WTC11 (cell line): ENCODE measurements around the gene SLC5A5. TPM values are rescaled to one million over a fixed set of nuclear protein-coding genes. Genes with fewer than 3 reads are reported as not detected.

Experiments
- ATAC-seq: fragments of 200-7000 bp; cut with Tn5 transposase; 2 replicates; pipeline ENCODE4 v1.10.0; 2021; ENCODE audit warnings: mild to moderate bottlenecking, moderate library complexity
- CTCF ChIA-PET: fragments of 300-600 bp; sonication (Branson Sonifier 250); formaldehyde crosslinking; loops from one replicate; lab custom pipeline; 2021; ENCODE audit warnings: antibody characterized with exemption; lab: Charles Lee
- POLR2A ChIA-PET: fragments of 350-600 bp; sonication (Branson Sonifier 250); formaldehyde crosslinking; loops from one replicate; lab custom pipeline; 2021; ENCODE audit warnings: antibody characterized with exemption; lab: Charles Lee
- DNase-seq: peaks from one replicate; pipeline ENCODE4 v3.0.0; 2021; ENCODE audit warnings: low spot score
- H3K27ac Mint-ChIP-seq: 2 replicates; pipeline ENCODE4 v1.8.0; 2021; ENCODE audit warnings: mixed read lengths
- H3K27me3 Mint-ChIP-seq: 2 replicates; pipeline ENCODE4 v1.8.0; 2021; ENCODE audit warnings: low read depth, mild to moderate bottlenecking, moderate library complexity, mixed read lengths
- H3K36me3 Mint-ChIP-seq: 2 replicates; pipeline ENCODE4 v1.8.0; 2021; ENCODE audit warnings: mixed read lengths
- H3K4me1 Mint-ChIP-seq: 2 replicates; pipeline ENCODE4 v1.8.0; 2022; ENCODE audit warnings: mixed read lengths
- H3K4me3 Mint-ChIP-seq: 2 replicates; pipeline ENCODE4 v1.8.0; 2021; ENCODE audit warnings: mild to moderate bottlenecking, moderate library complexity, mixed read lengths
- H3K9me3 Mint-ChIP-seq: 2 replicates; pipeline ENCODE4 v1.8.0; 2021; ENCODE audit warnings: mixed read lengths
- ATF2 ChIP-seq: sonication (generic); formaldehyde crosslinking; IDR thresholded peaks from 2 replicates; pipeline ENCODE4 v1.8.1; 2022; ENCODE audit warnings: low read depth, missing genetic modification reagents, borderline replicate concordance
- CTCF ChIP-seq: fragments of 200-600 bp; IDR thresholded peaks from 2 replicates; pipeline ENCODE4 v1.8.0; 2022; ENCODE audit warnings: antibody characterized with exemption
- E2F1 ChIP-seq: sonication (generic); formaldehyde crosslinking; IDR thresholded peaks from 2 replicates; pipeline ENCODE4 v1.8.0; 2022; ENCODE audit warnings: mild to moderate bottlenecking, missing genetic modification reagents
- E2F4 ChIP-seq: sonication (generic); formaldehyde crosslinking; IDR thresholded peaks from 2 replicates; pipeline ENCODE4 v1.8.1; 2022; ENCODE audit warnings: low read depth, mild to moderate bottlenecking, moderate library complexity, missing genetic modification reagents, borderline replicate concordance
- FOXP4 ChIP-seq: sonication (generic); formaldehyde crosslinking; IDR thresholded peaks from 2 replicates; pipeline ENCODE4 v1.8.0; 2022; ENCODE audit warnings: mild to moderate bottlenecking, missing genetic modification reagents
- HMGXB4 ChIP-seq: sonication (generic); formaldehyde crosslinking; IDR thresholded peaks from 2 replicates; pipeline ENCODE4 v1.8.1; 2023; ENCODE audit warnings: mild to moderate bottlenecking, moderate library complexity, missing genetic modification reagents
- JUN ChIP-seq: sonication (generic); formaldehyde crosslinking; IDR thresholded peaks from 2 replicates; pipeline ENCODE4 v1.8.0; 2023; ENCODE audit warnings: mild to moderate bottlenecking, missing genetic modification reagents
- PREB ChIP-seq: sonication (generic); formaldehyde crosslinking; IDR thresholded peaks from 2 replicates; pipeline ENCODE4 v1.8.1; 2022; ENCODE audit warnings: mild to moderate bottlenecking, missing genetic modification reagents, moderate library complexity, borderline replicate concordance
- PRRX2 ChIP-seq: fragments of 250-450 bp; sonication (Bioruptor Pico); IDR thresholded peaks from 2 replicates; pipeline ENCODE4 v1.8.0; 2021; ENCODE audit warnings: mild to moderate bottlenecking
- SMAD3 ChIP-seq: sonication (generic); formaldehyde crosslinking; IDR thresholded peaks from 2 replicates; pipeline ENCODE4 v1.8.0; 2022; ENCODE audit warnings: missing genetic modification reagents, mild to moderate bottlenecking, borderline replicate concordance
- SMAD4 ChIP-seq: sonication (generic); formaldehyde crosslinking; IDR thresholded peaks from 2 replicates; pipeline ENCODE4 v1.8.0; 2022; ENCODE audit warnings: mild to moderate bottlenecking, missing genetic modification reagents
- TCF7 ChIP-seq: sonication (generic); formaldehyde crosslinking; IDR thresholded peaks from 2 replicates; pipeline ENCODE4 v1.8.0; 2022; ENCODE audit warnings: mild to moderate bottlenecking, low read depth, missing genetic modification reagents, moderate library complexity
- ZNF121 ChIP-seq: sonication (generic); formaldehyde crosslinking; IDR thresholded peaks from 2 replicates; pipeline ENCODE4 v1.8.0; 2023; ENCODE audit warnings: missing genetic modification reagents
- ZNF138 ChIP-seq: sonication (generic); formaldehyde crosslinking; conservative IDR thresholded peaks from 2 replicates; pipeline ENCODE4 v1.8.1; 2022; ENCODE audit warnings: mild to moderate bottlenecking, moderate library complexity, missing genetic modification reagents
- ZNF317 ChIP-seq: sonication (generic); formaldehyde crosslinking; IDR thresholded peaks from 2 replicates; pipeline ENCODE4 v1.8.1; 2023; ENCODE audit warnings: low read depth, mild to moderate bottlenecking, moderate library complexity, missing genetic modification reagents, borderline replicate concordance
- ZNF396 ChIP-seq: fragments of 250-450 bp; sonication (Bioruptor Pico); IDR thresholded peaks from 2 replicates; pipeline ENCODE4 v1.8.0; 2021; ENCODE audit warnings: mild to moderate bottlenecking, moderate library complexity, borderline replicate concordance
- ZNF416 ChIP-seq: fragments of 250-450 bp; sonication (Bioruptor Pico); IDR thresholded peaks from 2 replicates; pipeline ENCODE4 v1.9.0; 2021; ENCODE audit warnings: mild to moderate bottlenecking, inconsistent platforms
- total RNA-seq: library from RNA; stranded (reverse); gene quantifications from 3 replicates; pipeline ENCODE4 v1.2.3, GENCODE V29; 2021

The SLC5A5 gene
- total RNA-seq, 1 experiment from 2014 or later = 2.5 TPM

GRCh38 chr19:17854061-17854460 lies 17.7 kb upstream of the SLC5A5 start:
- no peak for DNase-seq
- H3K9me3 Mint-ChIP-seq = peaks cover 7% of the 10 kb centered on the region
- H3K27ac Mint-ChIP-seq = no peak overlapping the region
- ChIA-PET POLR2A (no interaction called here), CTCF (interaction anchor here (0.7 to 2.2 kb wide), 6 partner anchors 12 to 309 kb away, joined by 3 to 10 read pairs (median 3); partner anchors contain the start of gene B3GNT3)
- peaks cover 2% of the 10 kb centered on the region for H3K4me1 Mint-ChIP-seq
- ATAC-seq = no peak
- TF ChIP-seq FOXP4 (CRISPR knock-in tag) (no peak), TCF7 (no peak), ZNF416 (CRISPR knock-in tag) (no peak), HMGXB4 (no peak), ZNF396 (no peak)
- H3K4me3 Mint-ChIP-seq = no peak overlapping the region
- peaks cover 15% of the 10 kb centered on the region for H3K27me3 Mint-ChIP-seq
- H3K36me3 Mint-ChIP-seq = no peaks in the 10 kb centered on the region

- ATAC-seq = peak; percentile 46
- peaks cover 5% of the 10 kb centered on the region for H3K4me1 Mint-ChIP-seq
- ChIA-PET POLR2A (no interaction called here), CTCF (interaction anchor here (0.5 to 2.6 kb wide), 19 partner anchors 10 to 297 kb away, joined by 3 to 15 read pairs (median 3); partner anchors contain the start of genes B3GNT3, CCDC124 and SLC5A5)
- H3K36me3 Mint-ChIP-seq = peaks cover 10% of the 10 kb centered on the region
- no peak overlapping the region for H3K4me3 Mint-ChIP-seq
- H3K9me3 Mint-ChIP-seq = peaks cover 7% of the 10 kb centered on the region
- DNase-seq = peak; percentile 95
- peaks cover 9% of the 10 kb centered on the region for H3K27me3 Mint-ChIP-seq
- no peak overlapping the region for H3K27ac Mint-ChIP-seq
- TF ChIP-seq ZNF317 (CRISPR knock-in tag) (no peak), ATF2 (CRISPR knock-in tag) (no peak), SMAD4 (CRISPR knock-in tag) (no peak), PREB (no peak), SMAD3 (CRISPR knock-in tag) (0 out of 2 replicates have a peak, but pooled peaks have one; percentile 39), E2F4 (CRISPR knock-in tag) (no peak), E2F1 (no peak), CTCF (peak; percentile 97), JUN (CRISPR knock-in tag) (no peak), FOXP4 (CRISPR knock-in tag) (no peak), ZNF121 (no peak; the same call in 1 of the 2 replicates), PRRX2 (CRISPR knock-in tag) (no peak), ZNF138 (no peak)
These were observed 16.2 kb upstream of the SLC5A5 start for GRCh38 chr19:17855280-17856152.
